GM19099 (cell line): Measurements from ENCODE around the gene HEMK1.

Experiments used
- POLR2A ChIP-seq: IDR thresholded peaks from 3 replicates; pipeline ENCODE4 v1.6.1; 2011; ENCODE audit warnings: low read depth; ENCODE audit not compliant: insufficient read length; ENCODE audit errors: extremely low read depth

HEMK1 gene

GRCh38 chr3:50568947-50569749, at the start of gene HEMK1:
TSS of gene HEMK1 (plus strand) at chr3:50569522. CDS start at chr3:50571105, 1,583 bp downstream.
- TF ChIP-seq POLR2A = peak; percentile 67

GRCh38 chr3:50520849-50521248, 48.5 kb upstream of the HEMK1 start:
- TF ChIP-seq POLR2A = no peak

DNA sequence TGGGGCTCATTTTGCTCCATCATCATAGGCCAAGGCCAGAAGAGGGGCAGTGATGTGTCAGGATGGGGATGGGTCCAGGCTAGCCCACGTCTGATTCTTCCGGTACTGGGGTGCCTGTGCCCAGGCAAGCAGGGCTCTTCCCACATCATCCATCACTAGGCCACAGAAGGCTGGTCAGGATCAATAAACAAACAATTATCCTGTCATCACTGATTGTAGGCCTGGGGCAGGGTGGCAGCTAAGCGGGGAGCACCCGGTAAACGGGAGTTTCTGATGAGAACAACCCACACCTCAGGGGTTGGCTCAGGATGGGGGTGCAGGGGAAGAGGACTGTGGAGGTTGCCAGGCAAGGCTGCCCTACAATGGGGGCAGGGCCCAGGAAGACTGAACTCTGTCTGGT, 47.8 kb upstream of the HEMK1 start:
- TF ChIP-seq POLR2A = no peak

DNA sequence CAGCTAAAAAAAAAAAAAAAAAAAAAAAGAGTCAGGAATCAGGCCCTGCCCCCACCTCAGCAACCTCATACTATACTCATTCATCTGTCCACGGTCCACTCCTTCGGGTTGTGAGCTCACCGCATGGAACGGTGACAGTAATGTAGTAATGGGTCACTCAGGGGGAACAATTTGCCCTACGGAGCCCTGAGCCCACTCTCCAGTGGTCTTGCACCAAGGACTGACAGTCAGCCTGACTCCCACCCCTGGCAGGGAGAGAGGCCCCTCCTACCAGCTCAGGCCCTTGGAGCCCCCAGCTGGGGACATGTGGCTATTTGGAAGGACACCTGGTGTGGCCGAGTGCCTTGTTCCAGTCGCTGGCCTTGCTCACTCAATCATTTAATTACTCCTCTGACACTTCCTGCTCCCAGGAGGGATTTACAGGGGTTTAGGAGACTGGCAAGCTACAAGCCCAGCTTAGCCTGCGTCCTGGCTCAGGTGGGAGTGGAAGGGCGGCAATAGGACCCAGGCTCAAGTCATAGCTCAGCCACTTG, 46.0 kb upstream of the HEMK1 start:
- TF ChIP-seq POLR2A = no peak

DNA sequence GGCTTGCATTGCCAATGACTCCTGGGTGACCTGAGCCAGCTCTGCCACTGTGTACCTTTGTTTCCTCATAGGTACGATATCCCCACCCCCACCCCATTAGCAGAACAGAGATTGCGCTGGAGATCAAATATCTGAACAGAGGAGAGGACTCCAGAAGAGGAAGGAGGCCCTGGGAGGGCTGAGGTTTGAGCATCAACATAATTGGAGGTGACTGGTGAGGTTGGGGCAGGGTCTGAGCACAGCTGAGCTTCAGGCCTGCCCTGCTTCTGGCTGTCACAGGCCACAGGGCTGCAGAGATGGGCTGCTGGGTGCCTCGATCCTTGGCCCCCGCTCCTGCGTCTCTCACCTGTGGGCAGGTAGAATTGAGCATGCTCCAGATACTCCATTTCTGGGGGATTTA, 44.6 kb upstream of the HEMK1 start:
- no peak for TF ChIP-seq POLR2A

DNA sequence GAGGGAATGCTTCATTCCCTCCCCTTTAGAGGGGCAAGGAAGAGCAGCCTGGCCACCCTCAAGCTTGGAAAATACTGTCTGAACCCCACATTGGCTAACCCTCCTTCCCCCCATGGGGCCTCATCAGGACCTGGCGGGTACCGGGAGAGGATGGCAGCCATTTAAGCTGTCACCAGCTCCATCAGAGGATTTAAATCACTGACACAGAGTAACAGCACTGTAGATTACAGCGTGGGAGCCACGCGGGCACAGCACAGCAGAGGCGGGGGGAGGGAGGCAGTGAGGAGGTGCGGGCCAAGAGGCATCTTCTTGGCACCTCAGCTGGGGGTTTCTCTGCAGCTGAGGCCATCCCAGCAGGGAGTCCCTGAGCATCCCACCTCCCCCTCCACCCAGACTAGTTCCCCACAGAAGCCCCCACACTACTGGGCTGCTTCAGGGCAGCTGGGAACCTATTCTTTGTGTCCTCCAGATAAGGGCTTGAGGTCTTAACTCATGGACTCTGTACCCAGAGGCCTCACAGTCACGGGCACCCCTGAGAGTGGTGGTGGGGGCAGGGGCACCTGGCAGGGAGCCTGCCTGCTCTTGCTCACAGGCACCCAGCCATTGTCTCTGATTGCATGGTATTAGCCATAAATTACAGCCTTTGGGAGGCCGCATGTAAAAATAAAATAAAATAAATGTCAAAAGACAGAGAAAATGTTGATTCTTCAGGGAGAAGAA, 44.0 kb upstream of the HEMK1 start:
- TF ChIP-seq POLR2A = no peak

- no peak for TF ChIP-seq POLR2A
These were observed 43.3 kb upstream of the HEMK1 start for GRCh38 chr3:50525987-50526386.

DNA sequence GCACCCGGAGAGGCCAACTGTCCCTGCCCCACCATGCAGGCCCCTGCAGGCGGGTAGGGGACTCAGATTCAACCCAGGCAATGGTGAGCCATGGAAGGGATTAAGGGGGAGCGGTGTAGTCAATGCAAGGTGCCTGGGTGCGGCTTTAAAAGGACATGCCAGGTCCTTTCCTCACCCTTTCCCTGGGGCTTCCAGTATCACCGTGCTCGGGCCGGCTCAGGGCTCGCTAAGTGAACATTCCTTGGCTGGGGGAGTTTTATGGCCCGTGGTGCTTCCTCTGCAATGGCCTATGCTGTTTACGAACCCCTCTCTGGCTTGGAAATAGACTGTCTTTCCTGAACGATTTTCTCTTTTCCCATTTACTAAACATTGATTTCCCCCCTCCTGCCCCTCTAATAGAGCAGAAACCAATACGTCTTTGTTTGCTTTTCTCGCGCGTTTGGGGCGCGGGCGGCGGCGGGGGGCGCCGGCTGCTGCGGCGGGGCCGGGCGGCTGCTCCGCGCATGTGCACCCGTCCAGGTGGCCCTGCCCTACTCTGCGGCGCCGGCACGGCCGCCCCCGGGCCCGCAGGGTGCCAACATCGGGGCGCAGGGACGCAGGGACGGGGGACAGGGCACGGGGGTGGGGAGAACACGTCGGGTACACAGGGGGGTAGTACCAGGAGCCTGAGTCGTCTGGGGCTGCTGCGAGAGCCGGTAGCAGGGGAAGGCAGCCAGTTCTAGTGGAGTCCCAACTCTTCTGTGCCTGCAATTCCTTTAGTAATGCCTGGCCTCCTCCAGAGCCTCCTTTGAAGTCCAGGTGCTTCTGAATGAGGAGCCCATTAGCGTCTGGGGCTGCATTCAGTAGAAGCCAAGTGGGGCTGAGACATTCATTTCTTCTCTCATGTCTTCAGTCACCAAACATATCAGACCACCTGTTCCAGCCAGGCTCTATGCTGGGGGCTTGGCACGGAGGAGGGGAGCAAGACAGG, 39.0 kb upstream of the HEMK1 start:
- TF ChIP-seq POLR2A = no peak

- TF ChIP-seq POLR2A = no peak
These were observed 38.1 kb upstream of the HEMK1 start for GRCh38 chr3:50531201-50531600.

GRCh38 chr3:50532062-50532705, 37.1 kb upstream of the HEMK1 start:
- no peak for TF ChIP-seq POLR2A

GRCh38 chr3:50533316-50533715, 36.0 kb upstream of the HEMK1 start:
- TF ChIP-seq POLR2A = no peak

DNA sequence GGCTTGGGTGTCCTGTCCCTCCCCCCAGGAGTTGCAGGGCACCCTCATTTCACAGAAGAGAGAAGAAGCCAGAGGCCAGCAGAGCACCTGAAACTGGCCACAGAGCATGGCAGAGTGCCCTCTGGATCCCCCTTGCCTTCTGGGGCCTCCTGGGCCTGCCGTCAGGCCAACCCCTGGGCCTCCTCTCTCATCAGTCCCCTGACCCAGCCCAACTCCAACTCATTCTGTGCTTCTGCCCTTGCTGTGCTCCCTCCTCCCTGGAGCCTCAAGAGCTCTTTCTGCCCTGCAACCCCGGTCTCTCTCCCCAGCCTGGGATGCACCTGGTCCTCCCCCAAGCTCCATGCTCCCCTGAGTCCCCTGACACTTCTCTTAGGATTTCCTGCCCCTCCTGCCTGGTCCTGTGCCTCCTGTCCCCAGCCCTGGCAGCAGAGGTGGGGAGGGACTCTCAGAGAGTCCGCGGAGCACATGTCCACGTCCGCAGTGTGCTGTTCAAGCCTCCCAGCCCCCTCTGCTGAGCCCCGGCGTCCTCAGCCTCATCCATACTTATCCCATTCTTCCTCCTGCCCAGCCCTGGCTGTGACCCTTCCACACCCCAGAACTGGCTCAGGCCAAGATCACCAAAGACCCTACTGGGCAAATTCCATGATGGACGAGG, 35.4 kb upstream of the HEMK1 start:
- TF ChIP-seq POLR2A = no peak

DNA sequence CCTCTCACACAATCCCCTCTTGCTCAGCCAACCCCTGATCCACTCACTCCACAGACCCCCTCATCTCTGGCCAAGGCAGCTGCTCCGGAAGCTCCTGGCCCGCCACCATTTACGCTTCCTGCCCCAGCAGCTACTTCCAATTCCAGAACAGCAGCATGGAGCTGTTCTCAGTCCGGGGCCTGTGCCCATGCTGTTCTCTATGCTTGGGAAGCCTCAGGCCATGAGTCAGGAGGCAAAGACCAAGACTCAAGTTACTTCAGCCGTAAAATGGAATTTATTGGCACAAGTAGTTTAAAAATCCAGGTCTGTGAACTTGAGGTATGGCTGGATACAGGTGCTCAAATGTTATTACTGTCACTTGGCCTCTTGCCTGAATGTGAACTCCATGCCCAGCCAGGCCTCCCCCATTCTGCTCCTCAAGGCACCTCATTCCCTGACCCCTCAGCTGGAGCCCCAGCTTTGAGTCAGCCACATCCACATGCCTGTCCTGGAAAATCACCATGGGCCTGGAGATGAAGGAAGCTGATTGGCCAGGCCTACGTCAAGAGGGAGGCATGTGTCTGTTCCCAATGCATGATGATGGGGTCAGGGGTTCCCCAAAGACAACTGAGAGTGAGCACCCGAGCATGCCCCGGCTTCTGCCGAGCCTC, 34.5 kb upstream of the HEMK1 start:
- TF ChIP-seq POLR2A = no peak

GRCh38 chr3:50536471-50537180, 32.7 kb upstream of the HEMK1 start:
- no peak for TF ChIP-seq POLR2A
